Measurements from ENCODE around the gene CSTF3. TPM values are rescaled to one million over a fixed set of nuclear protein-coding genes. Genes with fewer than 3 reads are reported as not detected.

CSTF3 gene
- total RNA-seq, 6 experiments from 2014 or later = 28.9 to 39.5 (median 35.6) TPM

GRCh38 chr11:33172996-33173395 lies 11.7 kb upstream of the CSTF3 start:
- no peak for TF ChIP-seq CTCF (IDR thresholded peaks at IDR 0.05)
- Mint-ChIP-seq H3K27ac (no peak overlapping the region; the same call in 1 of the 2 replicates), H3K36me3 (ENCODE audit: low read depth) (no peaks in the 10 kb centered on the region), H3K27me3 (ENCODE audit: insufficient read depth) (peaks cover 2% of the 10 kb centered on the region; the same call in 1 of the 2 replicates), H3K4me1 (ENCODE audit: low read depth) (peaks cover 22% of the 10 kb centered on the region), H3K9me3 (no peaks in the 10 kb centered on the region), H3K4me3 (no peak overlapping the region)
- DNase-seq = no peak

GRCh38 chr11:33172345-33172744 lies 11.1 kb upstream of the CSTF3 start:
- Mint-ChIP-seq H3K36me3 (ENCODE audit: low read depth) (no peaks in the 10 kb centered on the region), H3K9me3 (no peaks in the 10 kb centered on the region), H3K27me3 (ENCODE audit: insufficient read depth) (no peaks in the 10 kb centered on the region), H3K27ac (no peak overlapping the region), H3K4me3 (no peak overlapping the region), H3K4me1 (ENCODE audit: low read depth) (peaks cover 26% of the 10 kb centered on the region)
- TF ChIP-seq CTCF (IDR thresholded peaks at IDR 0.05) = no peak
- DNase-seq = no peak

DNA sequence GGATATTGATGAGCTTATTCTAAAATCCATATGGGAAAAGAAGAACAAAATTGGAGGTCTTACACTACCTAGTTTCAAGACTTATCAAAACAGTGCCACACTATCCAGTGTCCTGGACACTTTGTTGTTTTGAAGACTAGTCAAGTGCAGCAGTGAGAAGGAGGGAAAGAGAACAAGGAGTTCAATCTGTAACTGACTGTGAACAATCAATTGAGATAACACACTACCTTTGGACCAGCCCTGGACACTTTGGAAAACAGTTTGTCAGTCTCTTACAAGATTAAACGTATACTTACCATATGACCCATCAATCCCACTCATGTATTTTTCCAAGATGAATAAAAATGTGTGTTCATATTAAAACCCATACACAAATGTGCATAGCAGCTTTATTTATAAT lies 10.0 kb upstream of the CSTF3 start:
- TF ChIP-seq CTCF (IDR thresholded peaks at IDR 0.05) = no peak
- H3K4me1 Mint-ChIP-seq (ENCODE audit: low read depth) = peaks cover 32% of the 10 kb centered on the region
- no peak for DNase-seq
- no peaks in the 10 kb centered on the region for H3K9me3 Mint-ChIP-seq
- no peaks in the 10 kb centered on the region for H3K27me3 Mint-ChIP-seq (ENCODE audit: insufficient read depth)
- no peaks in the 10 kb centered on the region for H3K36me3 Mint-ChIP-seq (ENCODE audit: low read depth)
- H3K4me3 Mint-ChIP-seq = no peak overlapping the region
- H3K27ac Mint-ChIP-seq = no peak overlapping the region

GRCh38 chr11:33168709-33169200 lies 7.5 kb upstream of the CSTF3 start:
- H3K36me3 Mint-ChIP-seq (ENCODE audit: low read depth) = no peaks in the 10 kb centered on the region
- no peaks in the 10 kb centered on the region for H3K27me3 Mint-ChIP-seq (ENCODE audit: insufficient read depth)
- no peaks in the 10 kb centered on the region for H3K9me3 Mint-ChIP-seq
- no peak for TF ChIP-seq CTCF (IDR thresholded peaks at IDR 0.05)
- peaks cover 32% of the 10 kb centered on the region for H3K4me1 Mint-ChIP-seq (ENCODE audit: low read depth)
- peak; percentile 16 for DNase-seq
- no peak overlapping the region for H3K4me3 Mint-ChIP-seq
- H3K27ac Mint-ChIP-seq = peak overlapping the region; percentile 45; the same call in 1 of the 2 replicates

DNA sequence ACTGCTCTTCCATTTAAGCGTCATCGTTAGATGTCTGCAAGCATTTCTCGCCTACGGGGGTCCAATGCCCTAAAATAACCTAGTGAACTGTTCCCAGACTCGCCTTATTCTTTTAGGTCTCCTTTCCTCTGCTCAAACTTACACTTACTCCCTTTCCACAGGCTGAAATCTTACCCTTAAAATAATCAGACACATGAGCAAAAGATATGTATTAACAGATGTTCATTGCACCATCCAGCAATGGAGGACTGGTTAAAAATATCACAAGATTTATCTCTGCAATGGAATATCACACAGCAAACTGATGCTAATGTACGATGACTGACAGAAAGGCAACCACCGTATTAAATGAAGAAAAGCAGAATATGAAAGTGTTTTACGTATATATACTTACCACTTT lies 1.6 kb upstream of the CSTF3 start:
- Mint-ChIP-seq H3K27ac (peak overlapping the region; percentile 55), H3K4me3 (peak overlapping the region; percentile 51), H3K4me1 (ENCODE audit: low read depth) (peaks cover 48% of the 10 kb centered on the region), H3K9me3 (peaks cover 4% of the 10 kb centered on the region; the same call in 1 of the 2 replicates), H3K27me3 (ENCODE audit: insufficient read depth) (peaks cover 2% of the 10 kb centered on the region), H3K36me3 (ENCODE audit: low read depth) (peaks cover 38% of the 10 kb centered on the region)
- no peak for TF ChIP-seq CTCF (IDR thresholded peaks at IDR 0.05)
- no peak for DNase-seq

GRCh38 chr11:33160587-33160986 lies 693 bp downstream of the CSTF3 start:
- H3K27ac Mint-ChIP-seq = peak overlapping the region; percentile 99
- H3K4me1 Mint-ChIP-seq (ENCODE audit: low read depth) = peaks cover 53% of the 10 kb centered on the region

More at GRCh38 chr11:33160587-33160986, 693 bp downstream of the CSTF3 start:
- Mint-ChIP-seq H3K4me3 (peak overlapping the region; percentile 100), H3K27me3 (ENCODE audit: insufficient read depth) (peaks cover 2% of the 10 kb centered on the region), H3K36me3 (ENCODE audit: low read depth) (peaks cover 40% of the 10 kb centered on the region), H3K9me3 (peaks cover 4% of the 10 kb centered on the region; the same call in 1 of the 2 replicates)
- TF ChIP-seq CTCF (IDR thresholded peaks at IDR 0.05) = no peak
- DNase-seq = no peak

All from HFFc6 (cell line).